Prostate gland (tissue), 2 donors: ENCODE measurements around the gene TINAG.

Experiments
- POLR2AphosphoS5 ChIP-seq: sonication (generic); formaldehyde crosslinking; IDR thresholded peaks from one replicate; pipeline ENCODE4 v1.6.1; 2017; ENCODE audit warnings: antibody characterized with exemption
- TF ChIP-seq, protein P1 (sequence below), 4 experiments: fragments of 200-600 bp in 2 of 4; fragments of 450-650 bp in 2 of 4; sonication (generic) in 2 of 4; IDR thresholded peaks; 1 replicate in 3 of 4; 2 replicates in 1 of 4; pipeline ENCODE4 v1.5.1; 2016 to 2019; ENCODE audit warnings: antibody characterized with exemption in 4 of 4, mild to moderate bottlenecking in 2 of 4, moderate library complexity in 2 of 4

DNA sequence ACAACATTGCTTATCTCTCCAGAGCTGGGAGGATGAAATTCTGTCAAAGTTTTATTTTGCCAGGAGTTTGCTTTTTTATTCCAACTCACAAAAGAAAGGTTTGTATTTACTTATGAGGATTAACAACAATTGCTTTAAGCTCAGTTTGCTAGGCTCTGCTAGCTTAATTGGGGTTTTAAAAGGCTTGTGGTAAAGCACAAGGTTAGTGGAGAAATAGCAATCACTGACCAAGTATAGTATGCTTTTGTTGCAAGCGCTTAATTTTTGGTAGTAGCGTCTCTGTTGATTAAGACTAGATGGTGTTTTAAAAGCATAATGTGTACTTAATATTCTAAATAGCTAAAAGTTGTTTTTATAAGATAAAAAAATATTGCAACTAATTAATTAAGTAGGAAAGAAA lies 45.7 kb downstream of the TINAG start:
- TF ChIP-seq, protein P1, sequence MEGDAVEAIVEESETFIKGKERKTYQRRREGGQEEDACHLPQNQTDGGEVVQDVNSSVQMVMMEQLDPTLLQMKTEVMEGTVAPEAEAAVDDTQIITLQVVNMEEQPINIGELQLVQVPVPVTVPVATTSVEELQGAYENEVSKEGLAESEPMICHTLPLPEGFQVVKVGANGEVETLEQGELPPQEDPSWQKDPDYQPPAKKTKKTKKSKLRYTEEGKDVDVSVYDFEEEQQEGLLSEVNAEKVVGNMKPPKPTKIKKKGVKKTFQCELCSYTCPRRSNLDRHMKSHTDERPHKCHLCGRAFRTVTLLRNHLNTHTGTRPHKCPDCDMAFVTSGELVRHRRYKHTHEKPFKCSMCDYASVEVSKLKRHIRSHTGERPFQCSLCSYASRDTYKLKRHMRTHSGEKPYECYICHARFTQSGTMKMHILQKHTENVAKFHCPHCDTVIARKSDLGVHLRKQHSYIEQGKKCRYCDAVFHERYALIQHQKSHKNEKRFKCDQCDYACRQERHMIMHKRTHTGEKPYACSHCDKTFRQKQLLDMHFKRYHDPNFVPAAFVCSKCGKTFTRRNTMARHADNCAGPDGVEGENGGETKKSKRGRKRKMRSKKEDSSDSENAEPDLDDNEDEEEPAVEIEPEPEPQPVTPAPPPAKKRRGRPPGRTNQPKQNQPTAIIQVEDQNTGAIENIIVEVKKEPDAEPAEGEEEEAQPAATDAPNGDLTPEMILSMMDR (IDR thresholded peaks at IDR 0.05): no peak
- no peak for TF ChIP-seq POLR2AphosphoS5
